T1000 (cell line): Measurements from ENCODE around the gene ANKRD13D.

ENCODE experiments used
- DNase-seq: peaks from one replicate; lab custom pipeline; 2025; ENCODE audit warnings: mixed read lengths; lab: John Stamatoyannopoulos, UW

Gene ANKRD13D

GRCh38 chr11:67273260-67273990, 15.7 kb upstream of the ANKRD13D start:
- no peak for DNase-seq

GRCh38 chr11:67274768-67275605, 14.1 kb upstream of the ANKRD13D start:
- no peak for DNase-seq

- DNase-seq, result no peak
Measured at GRCh38 chr11:67275606-67276409, 13.3 kb upstream of the ANKRD13D start.

- DNase-seq, result no peak
Measured at GRCh38 chr11:67276781-67277230, 12.3 kb upstream of the ANKRD13D start.

GRCh38 chr11:67277231-67277961, 11.7 kb upstream of the ANKRD13D start:
- DNase-seq, result peak; percentile 25

GRCh38 chr11:67278135-67278938, 10.8 kb upstream of the ANKRD13D start:
- no peak for DNase-seq

- DNase-seq, result no peak
Measured at GRCh38 chr11:67278939-67279588, 10.0 kb upstream of the ANKRD13D start.

- no peak for DNase-seq
Measured at GRCh38 chr11:67279589-67280340, 9.3 kb upstream of the ANKRD13D start.

- no peak for DNase-seq
Measured at GRCh38 chr11:67280341-67280787, 8.7 kb upstream of the ANKRD13D start.

- no peak for DNase-seq
Measured at GRCh38 chr11:67280788-67281551, 8.1 kb upstream of the ANKRD13D start.

- DNase-seq, result no peak
Measured at GRCh38 chr11:67281552-67282150, 7.5 kb upstream of the ANKRD13D start.

GRCh38 chr11:67282155-67282875, 6.8 kb upstream of the ANKRD13D start:
- DNase-seq, result no peak

- DNase-seq, result no peak
Measured at GRCh38 chr11:67282876-67283371, 6.2 kb upstream of the ANKRD13D start.

- DNase-seq, result no peak
Measured at GRCh38 chr11:67283481-67283963, 5.6 kb upstream of the ANKRD13D start.

GRCh38 chr11:67284811-67285540, 4.1 kb upstream of the ANKRD13D start:
- no peak for DNase-seq
